Right renal cortex interstitium (tissue), 3 donors: ENCODE measurements around the gene LRRC23. TPM values are rescaled to one million over a fixed set of nuclear protein-coding genes. Genes with fewer than 3 reads are reported as not detected.

ENCODE experiments used
- polyA plus RNA-seq, 3 donors: library from polyadenylated mRNA; unstranded; fragments of 120-200 nt; gene quantifications; one replicate each; pipeline ENCODE4 v1.2.1, GENCODE V29; 2013; ENCODE audit not compliant: insufficient read length in 3 of 3

LRRC23 gene
- polyA plus RNA-seq, 3 donors, result 19.1 to 23.5 (median 23.4) TPM

Other genes starting within 250 kb of the LRRC23 start
- 100 to 1,000 TPM; 125 to 134 (median 128) TPM for gene ING4, start 241.7 kb upstream of the LRRC23 start, polyA plus RNA-seq
- gene ZNF384, start 215.4 kb upstream of the LRRC23 start, polyA plus RNA-seq, result 10 to 100 TPM; 73.2 to 86.0 (median 76.1) TPM
- 1 to 10 TPM; 8.1 to 9.0 (median 8.9) TPM for gene PIANP, start 204.0 kb upstream of the LRRC23 start, polyA plus RNA-seq
- gene COPS7A, start 180.8 kb upstream of the LRRC23 start, polyA plus RNA-seq, result 10 to 100 TPM; 58.7 to 69.4 (median 63.4) TPM
- 100 to 1,000 TPM; 184 to 208 (median 196) TPM for gene MLF2, start 151.7 kb upstream of the LRRC23 start, polyA plus RNA-seq
- 100 to 1,000 TPM; 498 to 577 (median 564) TPM for gene PTMS, start 138.5 kb upstream of the LRRC23 start, polyA plus RNA-seq
- gene LAG3, start 132.3 kb upstream of the LRRC23 start, polyA plus RNA-seq, result 1 to 10 TPM in 1 of 3 donors, under 1 TPM in 2; 0.75 to 1.7 (median 0.90) TPM
- gene CD4, start 115.3 kb upstream of the LRRC23 start, polyA plus RNA-seq, result 10 to 100 TPM; 28.0 to 32.4 (median 31.7) TPM
- gene GPR162, start 83.0 kb upstream of the LRRC23 start, polyA plus RNA-seq, result 10 to 100 TPM; 22.1 to 28.7 (median 24.7) TPM
- gene P3H3, start 76.4 kb upstream of the LRRC23 start, polyA plus RNA-seq, result 10 to 100 TPM; 22.8 to 27.5 (median 24.6) TPM
- 1 to 10 TPM; 3.7 to 4.3 (median 4.3) TPM for gene GNB3, start 63.9 kb upstream of the LRRC23 start, polyA plus RNA-seq
- 10 to 100 TPM; 20.5 to 23.3 (median 22.7) TPM for gene CDCA3, start 53.5 kb upstream of the LRRC23 start, polyA plus RNA-seq
- 10 to 100 TPM; 56.7 to 63.5 (median 61.2) TPM for gene USP5, start 52.7 kb upstream of the LRRC23 start, polyA plus RNA-seq
- 100 to 1,000 TPM; 611 to 637 (median 629) TPM for gene TPI1, start 37.3 kb upstream of the LRRC23 start, polyA plus RNA-seq
- 10 to 100 TPM in 2 of 3 donors, 1 to 10 TPM in 1; 7.4 to 13.7 (median 13.2) TPM for gene SPSB2, start 31.5 kb upstream of the LRRC23 start, polyA plus RNA-seq
- 10 to 100 TPM; 12.0 to 12.5 (median 12.2) TPM for gene ENO2, start 9.8 kb downstream of the LRRC23 start, polyA plus RNA-seq
- gene ATN1, start 23.1 kb downstream of the LRRC23 start, polyA plus RNA-seq, result 10 to 100 TPM; 83.9 to 95.0 (median 90.0) TPM
- gene RNU7-1, start 39.0 kb downstream of the LRRC23 start, polyA plus RNA-seq, result 1 to 10 TPM in 2 of 3 donors, not detected in 1; 5.0 to 6.0 TPM
- 100 to 1,000 TPM; 146 to 155 (median 153) TPM for gene C12orf57, start 39.2 kb downstream of the LRRC23 start, polyA plus RNA-seq
- gene PTPN6, start 46.5 kb downstream of the LRRC23 start, polyA plus RNA-seq, result 10 to 100 TPM; 19.0 to 21.1 (median 19.5) TPM
- gene PHB2, start 65.8 kb downstream of the LRRC23 start, polyA plus RNA-seq, result 100 to 1,000 TPM; 256 to 268 (median 266) TPM
- 10 to 100 TPM; 41.6 to 48.2 (median 45.0) TPM for gene EMG1, start 66.1 kb downstream of the LRRC23 start, polyA plus RNA-seq
- gene LPCAT3, start 113.7 kb downstream of the LRRC23 start, polyA plus RNA-seq, result 10 to 100 TPM; 61.5 to 68.3 (median 65.3) TPM
- 10 to 100 TPM; 49.2 to 60.0 (median 50.5) TPM for gene C1S, start 155.9 kb downstream of the LRRC23 start, polyA plus RNA-seq
- 10 to 100 TPM; 36.0 to 50.6 (median 45.8) TPM for gene C1R, start 187.6 kb downstream of the LRRC23 start, polyA plus RNA-seq
- gene C1RL, start 204.4 kb downstream of the LRRC23 start, polyA plus RNA-seq, result 10 to 100 TPM; 27.4 to 30.0 (median 29.4) TPM
- gene RBP5, start 224.1 kb downstream of the LRRC23 start, polyA plus RNA-seq, result 10 to 100 TPM; 50.9 to 65.4 (median 52.6) TPM
- 100 to 1,000 TPM in 1 of 3 donors, 10 to 100 TPM in 2; 90.0 to 105 (median 95.6) TPM for gene CLSTN3, start 225.5 kb downstream of the LRRC23 start, polyA plus RNA-seq